Umbilical cord (tissue), 2 donors: ENCODE measurements around the gene MOCS2. TPM values are rescaled to one million over a fixed set of nuclear protein-coding genes. Genes with fewer than 3 reads are reported as not detected.

Experiments used
- DNase-seq: peaks from one replicate; pipeline ENCODE4 v3.0.0-alpha.2; 2015; ENCODE audit warnings: low spot score
- total RNA-seq: library from RNA; depleted of rRNA; stranded (reverse); fragments of >200 nt; gene quantifications from one replicate; pipeline ENCODE4 v1.2.3, GENCODE V29; 2014; ENCODE audit warnings: low replicate concordance; ENCODE audit not compliant: insufficient read depth

The MOCS2 gene
- total RNA-seq, 1 donor from 2014 or later = 51.8 TPM

DNA sequence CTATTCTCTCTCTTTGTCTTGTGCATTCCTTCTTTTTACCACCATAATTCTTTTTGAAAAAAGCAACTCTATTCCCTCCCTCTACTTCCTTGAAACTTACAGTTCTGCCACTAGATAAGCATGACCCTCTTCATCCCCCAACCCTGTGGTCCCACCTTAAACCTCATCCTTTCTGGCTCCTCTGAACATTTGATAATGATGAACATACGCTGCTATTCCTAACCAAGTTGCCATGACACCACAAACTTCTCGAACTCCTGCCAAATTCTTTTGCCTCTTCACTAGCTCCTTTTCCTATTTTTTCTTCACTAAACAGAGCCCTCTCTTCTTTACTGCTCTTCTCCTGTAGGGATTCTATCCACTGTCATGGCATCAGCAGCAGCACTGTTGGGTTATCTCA lies 57.1 kb downstream of the MOCS2 start:
- no peak for DNase-seq

DNA sequence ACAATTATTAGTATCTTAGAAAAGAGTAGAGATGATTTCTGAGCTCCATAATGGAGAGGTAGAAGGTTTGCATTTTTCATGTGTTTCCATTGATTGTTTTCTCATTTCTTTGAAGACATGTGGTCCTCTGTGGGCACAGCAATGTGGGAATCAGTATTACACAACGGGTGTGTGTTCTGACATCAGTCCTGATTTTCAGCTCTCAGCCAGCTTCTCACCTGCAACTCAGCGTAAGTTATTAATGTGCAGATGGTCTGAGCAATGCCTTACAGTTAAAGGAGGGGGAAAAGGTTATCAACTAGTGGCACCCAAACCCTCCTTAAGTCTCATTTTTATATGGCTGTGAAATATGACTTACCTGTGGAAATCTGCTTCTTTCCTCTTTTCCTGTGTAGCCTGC lies 61.3 kb downstream of the MOCS2 start:
- DNase-seq = no peak

Other genes starting within 250 kb of the MOCS2 start
- 10.6 TPM for gene ITGA2, start 120.4 kb downstream of the MOCS2 start, total RNA-seq